ENCODE data around the gene MUC4. TPM values are rescaled to one million over a fixed set of nuclear protein-coding genes. Genes with fewer than 3 reads are reported as not detected.

MUC4 gene
- total and polyA plus RNA-seq, 8 donors: 0.73 to 355 (median 37.5) TPM; not detected in 1

DNA sequence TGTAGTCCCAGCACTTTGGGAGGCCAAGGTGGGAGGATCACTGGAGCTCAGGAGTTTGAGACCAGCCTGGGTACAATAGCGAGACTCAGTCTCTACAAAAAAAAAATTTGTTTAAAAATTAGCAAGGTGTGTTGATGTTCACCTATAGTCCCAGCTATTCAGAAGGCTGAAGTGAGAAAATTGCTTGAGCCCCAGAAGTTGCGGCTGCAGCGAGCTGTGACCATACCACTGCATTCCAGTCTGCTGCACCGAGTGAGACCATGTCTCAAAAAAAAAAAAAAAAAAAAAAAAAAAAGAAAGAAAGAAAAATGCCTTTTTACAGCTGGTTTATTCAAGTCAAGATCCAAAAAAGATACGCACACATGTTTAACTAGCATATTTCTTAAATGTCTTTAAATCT is 108.0 kb downstream of the MUC4 start:
- Histone ChIP-seq H3K9me3 (no peaks in the 10 kb centered on the region), H3K27ac (no peak overlapping the region), H3K4me1 (no peaks in the 10 kb centered on the region), H3K27me3 (no peaks in the 10 kb centered on the region), H3K4me3 (no peak overlapping the region), H3K36me3 (peaks cover 0 to 23% (median 13%) of the 10 kb centered on the region in 4 donors)
- intact Hi-C loops (cut with DNase I; ENCODE audit: low total_unique reads): no loop called here
- TF ChIP-seq POLR2A (IDR thresholded peaks at IDR 0.05): no peak
- TF ChIP-seq, protein P1, sequence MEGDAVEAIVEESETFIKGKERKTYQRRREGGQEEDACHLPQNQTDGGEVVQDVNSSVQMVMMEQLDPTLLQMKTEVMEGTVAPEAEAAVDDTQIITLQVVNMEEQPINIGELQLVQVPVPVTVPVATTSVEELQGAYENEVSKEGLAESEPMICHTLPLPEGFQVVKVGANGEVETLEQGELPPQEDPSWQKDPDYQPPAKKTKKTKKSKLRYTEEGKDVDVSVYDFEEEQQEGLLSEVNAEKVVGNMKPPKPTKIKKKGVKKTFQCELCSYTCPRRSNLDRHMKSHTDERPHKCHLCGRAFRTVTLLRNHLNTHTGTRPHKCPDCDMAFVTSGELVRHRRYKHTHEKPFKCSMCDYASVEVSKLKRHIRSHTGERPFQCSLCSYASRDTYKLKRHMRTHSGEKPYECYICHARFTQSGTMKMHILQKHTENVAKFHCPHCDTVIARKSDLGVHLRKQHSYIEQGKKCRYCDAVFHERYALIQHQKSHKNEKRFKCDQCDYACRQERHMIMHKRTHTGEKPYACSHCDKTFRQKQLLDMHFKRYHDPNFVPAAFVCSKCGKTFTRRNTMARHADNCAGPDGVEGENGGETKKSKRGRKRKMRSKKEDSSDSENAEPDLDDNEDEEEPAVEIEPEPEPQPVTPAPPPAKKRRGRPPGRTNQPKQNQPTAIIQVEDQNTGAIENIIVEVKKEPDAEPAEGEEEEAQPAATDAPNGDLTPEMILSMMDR (IDR thresholded peaks at IDR 0.05): no peak
- TF ChIP-seq EP300 (IDR thresholded peaks at IDR 0.05): no peak
- no peak for TF ChIP-seq POLR2AphosphoS5 (IDR thresholded peaks at IDR 0.05)
- no peak for DNase-seq
- WGBS, 5 donors: 84 to 92% (median 88%) methylated on average over 5 of the region's 5 CpGs

GRCh38 chr3:195701042-195701915 is 110.5 kb downstream of the MUC4 start:
- H3K27ac ChIP-seq: no peak overlapping the region
- no peak for DNase-seq
- H3K36me3 ChIP-seq: peaks cover 0 to 37% (median 21%) of the 10 kb centered on the region in 4 donors
- TF ChIP-seq, protein P1 (IDR thresholded peaks at IDR 0.05): no peak
- no peak for TF ChIP-seq EP300 (IDR thresholded peaks at IDR 0.05)
- no peak for TF ChIP-seq POLR2AphosphoS5 (IDR thresholded peaks at IDR 0.05)
- TF ChIP-seq POLR2A (IDR thresholded peaks at IDR 0.05): no peak
- intact Hi-C loops (cut with DNase I; ENCODE audit: low total_unique reads): no loop called here
- H3K9me3 ChIP-seq: no peaks in the 10 kb centered on the region
- 64 to 75% (median 70%) methylated on average over 9 of the region's 9 CpGs for WGBS, 5 donors
- H3K4me1 ChIP-seq: peaks cover 0 to 5% (median 0%) of the 10 kb centered on the region in 4 donors
- H3K4me3 ChIP-seq: no peak overlapping the region
- no peaks in the 10 kb centered on the region for H3K27me3 ChIP-seq

DNA sequence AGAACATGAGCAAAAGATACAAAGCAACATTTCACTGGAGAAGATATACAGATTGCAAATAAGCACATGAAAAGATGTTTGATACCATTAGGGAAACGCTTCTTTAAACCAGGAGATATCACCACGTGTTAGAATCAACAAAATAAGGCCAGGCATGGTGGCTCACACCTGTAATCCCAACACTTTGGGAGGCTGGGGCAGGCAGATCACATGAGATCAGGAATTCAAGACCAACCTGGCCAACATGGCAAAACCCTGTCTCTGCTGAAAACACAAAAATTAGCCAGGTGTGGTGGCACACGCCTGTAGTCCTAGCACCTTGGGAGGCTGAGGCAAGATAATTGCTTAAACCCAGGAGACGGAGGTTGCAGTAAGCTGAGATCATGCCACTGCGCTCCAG is 111.4 kb downstream of the MUC4 start:
- DNase-seq: no peak
- Histone ChIP-seq H3K27me3 (no peaks in the 10 kb centered on the region), H3K9me3 (no peaks in the 10 kb centered on the region), H3K27ac (no peak overlapping the region), H3K4me3 (no peak overlapping the region), H3K4me1 (peaks cover 0 to 5% (median 0%) of the 10 kb centered on the region in 4 donors), H3K36me3 (peaks cover 0 to 39% (median 28%) of the 10 kb centered on the region in 4 donors)
- WGBS, 5 donors: 63 to 84% (median 80%) methylated on average over 5 of the region's 5 CpGs
- intact Hi-C loops (cut with DNase I; ENCODE audit: low total_unique reads): no loop called here
- TF ChIP-seq POLR2A (IDR thresholded peaks at IDR 0.05): no peak

- H3K4me3 ChIP-seq: no peak overlapping the region
- H3K9me3 ChIP-seq: no peaks in the 10 kb centered on the region
- peaks cover 0 to 5% (median 0%) of the 10 kb centered on the region in 4 donors for H3K4me1 ChIP-seq
- H3K27me3 ChIP-seq: no peaks in the 10 kb centered on the region
- TF ChIP-seq, protein P1 (IDR thresholded peaks at IDR 0.05): no peak
- TF ChIP-seq POLR2A (IDR thresholded peaks at IDR 0.05) (no peak), POLR2AphosphoS5 (IDR thresholded peaks at IDR 0.05) (no peak), EP300 (IDR thresholded peaks at IDR 0.05) (no peak)
- DNase-seq: no peak
- intact Hi-C loops (cut with DNase I; ENCODE audit: low total_unique reads): no loop called here
- H3K27ac ChIP-seq: no peak overlapping the region
- WGBS, 5 donors: 56 to 76% (median 69%) methylated on average over 6 of the region's 6 CpGs
- H3K36me3 ChIP-seq: peaks cover 0 to 43% (median 31%) of the 10 kb centered on the region in 4 donors
Measured at GRCh38 chr3:195699860-195700259, 111.9 kb downstream of the MUC4 start.

- H3K9me3 ChIP-seq: no peaks in the 10 kb centered on the region
- H3K36me3 ChIP-seq: peaks cover 0 to 48% (median 36%) of the 10 kb centered on the region in 4 donors
- no peak overlapping the region for H3K4me3 ChIP-seq
- no peaks in the 10 kb centered on the region for H3K27me3 ChIP-seq
- no peak for DNase-seq
- intact Hi-C loops (cut with DNase I; ENCODE audit: low total_unique reads): no loop called here
- peaks cover 0 to 5% (median 0%) of the 10 kb centered on the region in 4 donors for H3K4me1 ChIP-seq
- WGBS, 5 donors: 82 to 94% (median 89%) methylated on average over 2 of the region's 2 CpGs
- no peak for TF ChIP-seq EP300 (IDR thresholded peaks at IDR 0.05)
- TF ChIP-seq POLR2A (IDR thresholded peaks at IDR 0.05): no peak
- TF ChIP-seq, protein P1 (IDR thresholded peaks at IDR 0.05): no peak
- no peak for TF ChIP-seq POLR2AphosphoS5 (IDR thresholded peaks at IDR 0.05)
- H3K27ac ChIP-seq: no peak overlapping the region
Measured at GRCh38 chr3:195699388-195699771, 112.3 kb downstream of the MUC4 start.

Data from stomach (tissue), 9 donors.